Esophagus squamous epithelium (tissue), 5 donors: Measurements from ENCODE around the gene BCL2A1. TPM values are rescaled to one million over a fixed set of nuclear protein-coding genes. Genes with fewer than 3 reads are reported as not detected.

Source experiments
- DNase-seq: peaks from one replicate; lab custom pipeline; 2025; lab: John Stamatoyannopoulos, UW
- H3K27ac ChIP-seq, 4 donors: fragments of 200-600 bp; sonication (generic); one replicate each; pipeline ENCODE4 v1.5.1; 2016 to 2019; ENCODE audit warnings: mild to moderate bottlenecking in 1 of 4
- H3K27me3 ChIP-seq, 4 donors: fragments of 200-600 bp; sonication (generic); 1 replicate in 3 of 4; 2 replicates in 1 of 4; pipeline versions ENCODE4 v1.5.1 to v1.6.0; 2017 to 2021; ENCODE audit warnings: antibody characterized with exemption in 1 of 4
- H3K36me3 ChIP-seq, 3 donors: fragments of 200-600 bp; sonication (generic); one replicate each; pipeline ENCODE4 v1.5.1; 2016 to 2019
- H3K4me1 ChIP-seq, 3 donors: fragments of 200-600 bp; sonication (generic); one replicate each; pipeline ENCODE4 v1.5.1; 2017 to 2019
- H3K4me3 ChIP-seq, 4 donors: fragments of 200-600 bp; sonication (generic); 1 replicate in 3 of 4; 2 replicates in 1 of 4; pipeline ENCODE4 v1.5.1; 2016 to 2019; ENCODE audit warnings: mild to moderate bottlenecking in 2 of 4, moderate library complexity in 1 of 4
- H3K9me3 ChIP-seq, 3 donors: fragments of 200-600 bp; sonication (generic); one replicate each; pipeline ENCODE4 v1.5.1; 2016 to 2019
- POLR2A ChIP-seq, 4 donors: fragments of 450-650 bp; IDR thresholded peaks; one replicate each; pipeline ENCODE4 v1.6.1; 2017; ENCODE audit warnings: antibody characterized with exemption in 4 of 4, mild to moderate bottlenecking in 4 of 4, moderate library complexity in 3 of 4
- WGBS, 2 donors: methylation state at CpG; one replicate each; pipeline ENCODE4 v1.1.5; 2018; 5-methylcytosine and 5-hydroxymethylcytosine counted together
- intact Hi-C: fragments of 100-400 bp; cut with DNase I; formaldehyde crosslinking; loops from one replicate; pipeline ENCODE4 v1.15.0; 2022
- total RNA-seq, 4 donors: library from RNA; depleted of rRNA; stranded (reverse); fragments of >200 nt; gene quantifications; one replicate each; pipeline ENCODE4 v1.1.0, GENCODE V29; 2016
- TF ChIP-seq, protein P1 (sequence below), 6 experiments: fragments of 450-650 bp in 4 of 6; fragments of 200-600 bp in 2 of 6; sonication (generic) in 2 of 6; IDR thresholded peaks; one replicate each; pipeline ENCODE4 v1.5.1; 2016 to 2019; ENCODE audit warnings: antibody characterized with exemption in 6 of 6, mild to moderate bottlenecking in 4 of 6, moderate library complexity in 4 of 6
- donor health status: DM: yes; HTN: yes; CAD: no.

The BCL2A1 gene
- total RNA-seq, 4 donors from 2014 or later, result 0.45 to 2.7 (median 1.2) TPM; not detected in 1

DNA sequence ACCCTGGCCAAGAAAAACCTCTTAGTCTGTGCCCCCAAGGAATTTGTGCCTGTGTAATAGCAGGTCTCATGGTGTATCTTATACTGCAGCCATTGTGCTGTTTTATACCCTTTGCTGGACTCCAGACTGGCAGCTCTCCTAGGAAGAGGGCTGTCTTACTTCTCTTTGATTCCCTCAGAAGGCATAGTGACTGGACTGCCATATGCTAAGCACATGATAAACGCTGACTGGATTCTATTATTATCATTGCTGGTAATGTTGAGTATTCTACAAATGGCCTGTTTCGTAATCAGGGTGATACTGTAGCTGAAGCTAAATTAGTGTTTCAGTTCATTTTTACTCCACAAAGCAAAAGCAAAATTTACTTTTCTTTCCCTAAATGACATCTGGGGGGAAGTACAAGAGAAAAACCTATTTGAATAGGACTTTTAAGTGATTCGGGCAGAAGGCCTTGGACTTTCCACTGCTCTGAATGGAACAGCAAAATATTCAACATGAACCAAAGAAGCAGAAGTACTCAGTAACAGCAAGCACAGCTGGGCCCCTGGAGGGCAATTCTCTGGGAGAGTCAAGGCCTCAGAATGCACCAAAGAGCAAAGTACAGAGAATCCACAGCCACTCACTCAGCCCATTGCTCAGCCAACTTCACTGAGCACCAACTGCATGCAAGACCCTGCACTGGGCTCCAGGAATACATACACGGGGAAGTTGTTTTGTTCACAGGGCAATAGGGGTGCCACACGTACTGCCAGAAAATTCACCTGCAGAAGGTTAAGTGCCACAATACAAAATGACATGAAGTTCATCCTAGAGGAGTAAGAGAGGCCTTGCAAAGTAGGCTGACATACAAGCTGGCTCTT, 7.9 kb upstream of the BCL2A1 start:
- Histone ChIP-seq H3K9me3 (no peaks in the 10 kb centered on the region), H3K27me3 (peaks cover 0 to 7% (median 0%) of the 10 kb centered on the region in 4 donors), H3K4me3 (no peak overlapping the region), H3K4me1 (peaks cover 0 to 3% (median 0%) of the 10 kb centered on the region in 3 donors), H3K36me3 (no peaks in the 10 kb centered on the region), H3K27ac (peak overlapping the region in 3 of 4 donors; percentile 3 to 63 (median 13))
- WGBS, 2 donors, result 46 to 54% methylated on average over 5 of the region's 5 CpGs
- TF ChIP-seq, protein P1, sequence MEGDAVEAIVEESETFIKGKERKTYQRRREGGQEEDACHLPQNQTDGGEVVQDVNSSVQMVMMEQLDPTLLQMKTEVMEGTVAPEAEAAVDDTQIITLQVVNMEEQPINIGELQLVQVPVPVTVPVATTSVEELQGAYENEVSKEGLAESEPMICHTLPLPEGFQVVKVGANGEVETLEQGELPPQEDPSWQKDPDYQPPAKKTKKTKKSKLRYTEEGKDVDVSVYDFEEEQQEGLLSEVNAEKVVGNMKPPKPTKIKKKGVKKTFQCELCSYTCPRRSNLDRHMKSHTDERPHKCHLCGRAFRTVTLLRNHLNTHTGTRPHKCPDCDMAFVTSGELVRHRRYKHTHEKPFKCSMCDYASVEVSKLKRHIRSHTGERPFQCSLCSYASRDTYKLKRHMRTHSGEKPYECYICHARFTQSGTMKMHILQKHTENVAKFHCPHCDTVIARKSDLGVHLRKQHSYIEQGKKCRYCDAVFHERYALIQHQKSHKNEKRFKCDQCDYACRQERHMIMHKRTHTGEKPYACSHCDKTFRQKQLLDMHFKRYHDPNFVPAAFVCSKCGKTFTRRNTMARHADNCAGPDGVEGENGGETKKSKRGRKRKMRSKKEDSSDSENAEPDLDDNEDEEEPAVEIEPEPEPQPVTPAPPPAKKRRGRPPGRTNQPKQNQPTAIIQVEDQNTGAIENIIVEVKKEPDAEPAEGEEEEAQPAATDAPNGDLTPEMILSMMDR (IDR thresholded peaks at IDR 0.05), result no peak
- no peak for TF ChIP-seq POLR2A (IDR thresholded peaks at IDR 0.05)
- no peak for DNase-seq
- intact Hi-C loops, result no loop called here

DNA sequence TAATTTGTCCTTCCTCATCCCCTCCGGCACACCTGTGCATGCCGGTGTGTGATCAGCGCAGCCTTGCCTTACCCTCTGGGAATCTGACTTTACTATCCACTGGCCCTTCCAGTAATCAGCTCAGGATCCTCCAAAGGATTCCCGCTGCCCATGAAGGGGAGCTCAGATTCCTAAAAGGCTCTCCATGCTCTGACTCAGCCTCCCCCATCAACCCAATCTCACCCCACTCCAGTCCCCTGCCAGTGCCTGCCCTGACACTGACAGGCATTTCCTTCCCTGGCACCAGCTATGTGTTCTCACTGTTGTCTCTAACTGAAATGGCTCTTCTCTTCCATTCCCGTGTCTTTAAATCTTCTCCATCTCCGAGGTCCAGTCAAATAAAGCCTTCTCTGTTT, 7.3 kb upstream of the BCL2A1 start:
- intact Hi-C loops, result no loop called here
- no peaks in the 10 kb centered on the region for H3K36me3 ChIP-seq
- TF ChIP-seq, protein P1 (IDR thresholded peaks at IDR 0.05), result no peak
- TF ChIP-seq POLR2A (IDR thresholded peaks at IDR 0.05), result no peak

DNA sequence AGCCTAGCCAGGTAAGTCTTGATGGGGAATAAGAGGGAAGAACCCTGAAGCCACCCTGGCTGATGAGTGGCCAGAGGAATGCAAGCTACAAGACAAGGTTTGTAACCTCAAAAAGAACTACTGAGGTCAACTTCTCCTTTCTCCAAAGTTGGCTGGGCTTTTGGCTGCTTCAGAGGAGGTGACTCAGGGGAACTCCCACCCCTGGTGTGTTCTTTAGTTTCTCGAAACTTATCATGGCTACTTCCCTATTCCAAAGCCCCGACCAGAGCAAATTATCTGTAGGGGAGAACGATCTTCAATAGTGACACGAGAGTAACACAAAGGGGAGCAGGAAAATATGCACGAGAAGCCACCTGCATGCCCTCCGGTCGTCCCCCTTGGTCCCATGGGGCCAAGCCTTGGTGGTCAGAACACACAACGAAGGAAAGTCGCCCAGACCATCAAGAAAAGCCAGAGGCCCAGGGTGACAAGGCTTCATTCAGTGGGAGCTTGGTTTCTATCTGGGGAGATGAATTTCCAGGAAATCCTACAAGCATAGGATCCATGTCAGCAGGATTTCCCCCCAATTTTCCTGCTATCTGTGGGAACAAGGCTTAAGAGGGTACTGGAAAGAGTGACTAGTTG, 6.5 kb upstream of the BCL2A1 start:
- H3K27ac ChIP-seq, result no peak overlapping the region
- H3K4me3 ChIP-seq, result no peak overlapping the region
- DNase-seq, result no peak
- intact Hi-C loops, result no loop called here
- H3K9me3 ChIP-seq, result no peaks in the 10 kb centered on the region
- peaks cover 0 to 3% (median 0%) of the 10 kb centered on the region in 3 donors for H3K4me1 ChIP-seq
- H3K36me3 ChIP-seq, result no peaks in the 10 kb centered on the region
- TF ChIP-seq, protein P1 (IDR thresholded peaks at IDR 0.05), result no peak
- TF ChIP-seq POLR2A (IDR thresholded peaks at IDR 0.05), result no peak
- 68 to 74% methylated on average over 6 to 9 of the region's 9 CpGs for WGBS, 2 donors
- H3K27me3 ChIP-seq, result peaks cover 0 to 7% (median 0%) of the 10 kb centered on the region in 4 donors

More for the DNA sequence above, 7.3 kb upstream of the BCL2A1 start:
- 69 to 71% methylated on average over 5 to 6 of the region's 6 CpGs for WGBS, 2 donors
- Histone ChIP-seq H3K4me1 (peaks cover 0 to 3% (median 0%) of the 10 kb centered on the region in 3 donors), H3K4me3 (no peak overlapping the region), H3K27me3 (peaks cover 0 to 7% (median 0%) of the 10 kb centered on the region in 4 donors), H3K9me3 (no peaks in the 10 kb centered on the region), H3K27ac (peak overlapping the region in 3 of 4 donors; percentile 3 to 45 (median 13))
- DNase-seq, result no peak

DNA sequence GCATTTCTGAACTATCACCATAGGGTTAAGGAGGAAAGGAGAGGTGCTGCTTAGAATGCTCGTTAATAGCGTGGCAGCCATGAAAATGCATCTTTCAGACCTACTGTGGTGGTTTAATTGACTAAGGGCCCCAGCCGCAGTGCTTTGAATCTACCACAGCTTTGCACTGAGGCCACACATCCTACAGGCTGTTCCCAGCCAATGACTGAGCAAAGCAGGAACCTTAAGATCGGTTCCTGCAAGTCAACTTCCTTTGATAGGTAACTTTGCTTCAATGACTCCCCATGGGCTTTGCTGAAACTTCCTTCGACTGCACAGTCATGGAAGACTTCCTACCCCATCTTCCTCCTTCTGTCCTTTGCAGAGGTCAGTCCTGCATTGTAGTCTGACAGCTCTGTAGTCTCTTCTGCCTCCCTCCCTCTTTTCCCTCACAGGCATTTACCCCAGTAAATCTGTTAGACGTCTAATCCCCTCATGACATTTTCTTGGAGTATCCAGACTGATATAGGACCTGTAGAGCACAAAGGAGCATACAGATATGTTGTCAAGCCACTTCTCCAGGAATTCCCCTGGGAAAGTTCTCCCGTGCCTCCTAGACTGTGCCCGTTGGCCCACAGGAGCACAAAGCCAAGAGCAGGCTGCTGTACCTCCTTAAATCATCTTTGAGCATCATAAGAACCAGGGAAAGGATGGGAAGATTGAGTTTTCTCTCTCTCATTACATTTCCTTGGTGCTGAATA, 2.6 kb upstream of the BCL2A1 start:
- H3K27ac ChIP-seq, result no peak overlapping the region
- intact Hi-C loops, result no loop called here

More for the DNA sequence above, 2.6 kb upstream of the BCL2A1 start:
- H3K4me3 ChIP-seq, result no peak overlapping the region
- H3K4me1 ChIP-seq, result peaks cover 0 to 3% (median 3%) of the 10 kb centered on the region in 3 donors
- H3K27me3 ChIP-seq, result peaks cover 0 to 7% (median 0%) of the 10 kb centered on the region in 4 donors
- no peaks in the 10 kb centered on the region for H3K36me3 ChIP-seq
- no peaks in the 10 kb centered on the region for H3K9me3 ChIP-seq
- WGBS, 2 donors, result 49 to 52% methylated on average over 7 to 8 of the region's 8 CpGs
- TF ChIP-seq POLR2A (IDR thresholded peaks at IDR 0.05), result no peak
- TF ChIP-seq, protein P1 (IDR thresholded peaks at IDR 0.05), result no peak
- no peak for DNase-seq
